B cell (primary cell): ENCODE results near the gene TSPAN9.

Experiments used
- CTCF ChIP-seq: fragments of 200-600 bp; IDR thresholded peaks from one replicate; pipeline ENCODE4 v1.8.0; 2022; ENCODE audit warnings: antibody characterized with exemption, mild to moderate bottlenecking
- EZH2 ChIP-seq: IDR thresholded peaks from 2 replicates; pipeline ENCODE4 v1.6.1; 2012; ENCODE audit warnings: borderline replicate concordance, low read depth, mild to moderate bottlenecking, moderate library complexity, low read length; ENCODE audit not compliant: insufficient read depth, poor library complexity, severe bottlenecking

DNA sequence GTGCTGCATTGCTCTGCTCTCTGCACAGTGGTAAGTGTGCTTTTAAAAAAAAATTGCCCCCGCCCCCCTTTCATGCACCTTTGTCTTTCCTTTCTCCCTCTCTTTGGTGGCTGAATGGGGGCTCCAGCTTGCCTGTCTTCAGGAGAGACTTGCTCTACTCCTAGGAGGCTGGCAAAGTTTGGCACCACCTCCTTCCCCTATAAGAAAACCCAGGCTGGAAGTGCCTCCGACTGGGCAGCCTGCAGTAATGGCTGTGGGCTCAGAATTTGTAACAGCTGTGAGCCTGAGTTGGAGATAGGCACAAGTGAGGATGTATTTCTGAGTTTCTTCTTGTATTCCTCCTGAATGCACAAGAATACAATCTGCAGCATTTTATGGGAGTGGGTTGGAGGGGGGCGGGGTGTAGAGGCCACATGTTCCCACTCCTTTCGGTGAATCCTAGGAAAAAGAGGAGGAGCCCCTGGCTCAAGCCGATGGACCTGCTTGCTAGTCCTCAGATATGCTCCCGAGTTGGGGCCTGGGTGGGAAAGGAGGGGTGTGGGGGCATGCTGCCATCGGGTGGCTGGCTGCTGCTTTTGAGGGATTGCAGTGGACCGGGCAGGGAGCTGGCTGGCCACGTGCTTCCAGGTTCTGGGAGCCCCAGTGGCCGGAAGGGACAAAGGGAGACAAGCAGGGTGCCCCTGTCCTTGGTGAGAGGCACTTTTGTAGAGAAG is 124.3 kb downstream of the TSPAN9 start:
- TF ChIP-seq CTCF (no peak), EZH2 (no peak)
